Measurements from ENCODE around the gene LSM12.

Gene LSM12

GRCh38 chr17:44066204-44066930 is at the start of gene LSM12:
LSM12 (minus strand) TSS chr17:44066671; CDS start chr17:44066587, 84 bp downstream.
- DNase-seq: peak; percentile 94
- H3K9ac ChIP-seq (ENCODE audit: low read depth, low read length): peak within 1 kb of the TSS; percentile 93
- H3K4me1 ChIP-seq (ENCODE audit: insufficient read depth, low read length): peaks cover 50% of the 10 kb centered on the region
- peak within 1 kb of the TSS; percentile 93 for H3K27ac ChIP-seq (ENCODE audit: low read length)
- H3K9me3 ChIP-seq (ENCODE audit: insufficient read depth, low read length, severe bottlenecking): no peaks in the 10 kb centered on the region
- H3K4me2 ChIP-seq (ENCODE audit: insufficient read depth, low read length): peak within 1 kb of the TSS; percentile 78
- no peak for TF ChIP-seq EZH2 (IDR thresholded peaks at IDR 0.05; ENCODE audit: borderline replicate concordance, low read depth, low read length, severe bottlenecking)
- no peak for TF ChIP-seq CTCF (IDR thresholded peaks at IDR 0.05; ENCODE audit: borderline replicate concordance, extremely low read depth, low read length, poor library complexity, severe bottlenecking)
- peak within 1 kb of the TSS; percentile 68 to 89 for H3K4me3 ChIP-seq (ENCODE audit: low read depth in 1 of 2, low read length in 2 of 2)
- H4K20me1 ChIP-seq (ENCODE audit: insufficient read depth, low read length): peaks cover 30% of the 10 kb centered on the region; the same call in 1 of the 2 replicates
- peak; percentile 69 for ATAC-seq (ENCODE audit: insufficient read depth, low read depth)
- H3K79me2 ChIP-seq (ENCODE audit: insufficient read depth, low read length): peaks cover 68% of the 10 kb centered on the region
- no peaks in the 10 kb centered on the region for H3K27me3 ChIP-seq (ENCODE audit: insufficient read depth, low read length, poor library complexity)
- H3K36me3 ChIP-seq (ENCODE audit: insufficient read depth, low read length): peaks cover 29% of the 10 kb centered on the region
- peak within 1 kb of the TSS; percentile 87 for H2AFZ ChIP-seq (ENCODE audit: low read depth, low read length)

- Histone ChIP-seq H3K9ac (ENCODE audit: low read depth, low read length) (no peak overlapping the region), H3K79me2 (ENCODE audit: insufficient read depth, low read length) (no peaks in the 10 kb centered on the region), H2AFZ (ENCODE audit: low read depth, low read length) (no peak overlapping the region), H3K4me1 (ENCODE audit: insufficient read depth, low read length) (peaks cover 3% of the 10 kb centered on the region), H3K36me3 (ENCODE audit: insufficient read depth, low read length) (no peaks in the 10 kb centered on the region), H3K27ac (ENCODE audit: low read length) (no peak overlapping the region), H3K27me3 (ENCODE audit: insufficient read depth, low read length, poor library complexity) (no peaks in the 10 kb centered on the region), H3K4me2 (ENCODE audit: insufficient read depth, low read length) (no peak overlapping the region), H3K9me3 (ENCODE audit: insufficient read depth, low read length, severe bottlenecking) (no peaks in the 10 kb centered on the region), H3K4me3 (ENCODE audit: low read depth in 1 of 2, low read length in 2 of 2) (no peak overlapping the region), H4K20me1 (ENCODE audit: insufficient read depth, low read length) (peaks cover 51% of the 10 kb centered on the region)
- ATAC-seq (ENCODE audit: insufficient read depth, low read depth): 0 out of 3 replicates have a peak, but pooled peaks have one; percentile 31
- peak; percentile 38 for DNase-seq
- TF ChIP-seq EZH2 (IDR thresholded peaks at IDR 0.05; ENCODE audit: borderline replicate concordance, low read depth, low read length, severe bottlenecking) (no peak), CTCF (IDR thresholded peaks at IDR 0.05; ENCODE audit: borderline replicate concordance, extremely low read depth, low read length, poor library complexity, severe bottlenecking) (peak; percentile 79)
Measured at GRCh38 chr17:44115585-44116415, 49.3 kb upstream of the LSM12 start.

GRCh38 chr17:44113868-44114840 is 47.7 kb upstream of the LSM12 start:
- Histone ChIP-seq H3K4me3 (ENCODE audit: low read depth in 1 of 2, low read length in 2 of 2) (no peak overlapping the region), H3K4me2 (ENCODE audit: insufficient read depth, low read length) (no peak overlapping the region), H3K79me2 (ENCODE audit: insufficient read depth, low read length) (no peaks in the 10 kb centered on the region), H3K9me3 (ENCODE audit: insufficient read depth, low read length, severe bottlenecking) (no peaks in the 10 kb centered on the region), H3K36me3 (ENCODE audit: insufficient read depth, low read length) (no peaks in the 10 kb centered on the region), H4K20me1 (ENCODE audit: insufficient read depth, low read length) (peaks cover 58% of the 10 kb centered on the region), H3K27ac (ENCODE audit: low read length) (no peak overlapping the region), H2AFZ (ENCODE audit: low read depth, low read length) (no peak overlapping the region), H3K9ac (ENCODE audit: low read depth, low read length) (no peak overlapping the region), H3K4me1 (ENCODE audit: insufficient read depth, low read length) (peaks cover 9% of the 10 kb centered on the region), H3K27me3 (ENCODE audit: insufficient read depth, low read length, poor library complexity) (no peaks in the 10 kb centered on the region)
- ATAC-seq (ENCODE audit: insufficient read depth, low read depth) (no peak), DNase-seq (no peak)
- TF ChIP-seq EZH2 (IDR thresholded peaks at IDR 0.05; ENCODE audit: borderline replicate concordance, low read depth, low read length, severe bottlenecking) (no peak), CTCF (IDR thresholded peaks at IDR 0.05; ENCODE audit: borderline replicate concordance, extremely low read depth, low read length, poor library complexity, severe bottlenecking) (no peak)

All from DND-41 (cell line).